SJSA1 (cell line): ENCODE measurements around the gene C4orf50. TPM values are rescaled to one million over a fixed set of nuclear protein-coding genes. Genes with fewer than 3 reads are reported as not detected.

ENCODE experiments used
- DNase-seq, 2 experiments: peaks; one replicate each; pipeline ENCODE4 v3.0.0-alpha.2; 2015 to 2020; ENCODE audit warnings: low spot score in 2 of 2, low read depth in 1 of 2
- H3K27ac ChIP-seq: fragments of 250-450 bp; sonication (Bioruptor Pico); 2 replicates; pipeline ENCODE4 v1.5.1; 2020; ENCODE audit warnings: mild to moderate bottlenecking, moderate library complexity
- H3K27me3 ChIP-seq: fragments of 250-450 bp; sonication (Bioruptor Pico); replicated peaks from 2 replicates; pipeline ENCODE4 v1.5.1; 2020; ENCODE audit warnings: mild to moderate bottlenecking, moderate library complexity
- H3K36me3 ChIP-seq: fragments of 250-450 bp; sonication (Bioruptor Pico); 2 replicates; pipeline ENCODE4 v1.5.1; 2020; ENCODE audit warnings: mild to moderate bottlenecking
- H3K4me1 ChIP-seq: fragments of 250-450 bp; sonication (Bioruptor Pico); replicated peaks from 2 replicates; pipeline ENCODE4 v1.6.1; 2021; ENCODE audit warnings: mild to moderate bottlenecking
- H3K4me3 ChIP-seq: fragments of 250-450 bp; sonication (Bioruptor Pico); 2 replicates; pipeline ENCODE4 v1.5.1; 2020; ENCODE audit warnings: mild to moderate bottlenecking
- H3K9me3 ChIP-seq: fragments of 250-450 bp; sonication (Bioruptor Pico); replicated peaks from 2 replicates; pipeline ENCODE4 v1.5.1; 2020; ENCODE audit warnings: mild to moderate bottlenecking
- total RNA-seq: library from RNA; depleted of rRNA; stranded (reverse); fragments of >200 nt; shearing (Covaris generic); gene quantifications from 2 replicates; pipeline ENCODE4 v1.2.3, GENCODE V29; 2014

Gene C4orf50
- total RNA-seq, 1 experiment from 2014 or later: not detected

GRCh38 chr4:5905714-5906113, 112.5 kb downstream of the C4orf50 start:
- no peaks in the 10 kb centered on the region for H3K9me3 ChIP-seq
- no peak for DNase-seq
- H3K4me1 ChIP-seq: no peaks in the 10 kb centered on the region
- H3K27me3 ChIP-seq: no peaks in the 10 kb centered on the region
- no peaks in the 10 kb centered on the region for H3K36me3 ChIP-seq
- H3K27ac ChIP-seq: no peak overlapping the region
- no peak overlapping the region for H3K4me3 ChIP-seq

- Histone ChIP-seq H3K9me3 (no peaks in the 10 kb centered on the region), H3K36me3 (no peaks in the 10 kb centered on the region), H3K4me1 (no peaks in the 10 kb centered on the region), H3K27ac (no peak overlapping the region), H3K4me3 (no peak overlapping the region), H3K27me3 (no peaks in the 10 kb centered on the region)
- DNase-seq: no peak
Measured at GRCh38 chr4:5900844-5901243, 117.4 kb downstream of the C4orf50 start.

- Histone ChIP-seq H3K27ac (no peak overlapping the region), H3K36me3 (no peaks in the 10 kb centered on the region), H3K4me1 (no peaks in the 10 kb centered on the region), H3K4me3 (no peak overlapping the region), H3K9me3 (no peaks in the 10 kb centered on the region), H3K27me3 (no peaks in the 10 kb centered on the region)
- DNase-seq: no peak
Measured at GRCh38 chr4:5899881-5900280, 118.3 kb downstream of the C4orf50 start.

GRCh38 chr4:5899396-5899795, 118.8 kb downstream of the C4orf50 start:
- H3K36me3 ChIP-seq: no peaks in the 10 kb centered on the region
- no peak for DNase-seq
- H3K4me3 ChIP-seq: no peak overlapping the region
- H3K9me3 ChIP-seq: no peaks in the 10 kb centered on the region
- no peaks in the 10 kb centered on the region for H3K4me1 ChIP-seq
- H3K27me3 ChIP-seq: no peaks in the 10 kb centered on the region
- no peak overlapping the region for H3K27ac ChIP-seq

GRCh38 chr4:5897674-5898073, 120.6 kb downstream of the C4orf50 start:
- H3K36me3 ChIP-seq: no peaks in the 10 kb centered on the region
- DNase-seq: no peak
- no peaks in the 10 kb centered on the region for H3K9me3 ChIP-seq

GRCh38 chr4:5895287-5895686, 122.9 kb downstream of the C4orf50 start:
- Histone ChIP-seq H3K4me3 (no peak overlapping the region), H3K9me3 (no peaks in the 10 kb centered on the region), H3K4me1 (no peaks in the 10 kb centered on the region), H3K27me3 (peaks cover 11% of the 10 kb centered on the region), H3K36me3 (no peaks in the 10 kb centered on the region), H3K27ac (no peak overlapping the region)
- no peak for DNase-seq

More at GRCh38 chr4:5897674-5898073, 120.6 kb downstream of the C4orf50 start:
- Histone ChIP-seq H3K4me3 (no peak overlapping the region), H3K27ac (no peak overlapping the region), H3K4me1 (no peaks in the 10 kb centered on the region), H3K27me3 (no peaks in the 10 kb centered on the region)

- H3K27me3 ChIP-seq: peaks cover 11% of the 10 kb centered on the region
- no peaks in the 10 kb centered on the region for H3K9me3 ChIP-seq
- H3K27ac ChIP-seq: no peak overlapping the region
- no peak for DNase-seq
- H3K4me3 ChIP-seq: no peak overlapping the region
- H3K36me3 ChIP-seq: no peaks in the 10 kb centered on the region
- H3K4me1 ChIP-seq: no peaks in the 10 kb centered on the region
Measured at GRCh38 chr4:5894266-5894665, 124.0 kb downstream of the C4orf50 start.

- Histone ChIP-seq H3K27ac (no peak overlapping the region), H3K4me1 (no peaks in the 10 kb centered on the region), H3K27me3 (peaks cover 11% of the 10 kb centered on the region), H3K9me3 (no peaks in the 10 kb centered on the region), H3K36me3 (no peaks in the 10 kb centered on the region), H3K4me3 (no peak overlapping the region)
- DNase-seq: no peak
Measured at GRCh38 chr4:5893591-5893990, 124.6 kb downstream of the C4orf50 start.

GRCh38 chr4:5893004-5893580, 125.1 kb downstream of the C4orf50 start, which contains the start of gene CRMP1:
CRMP1 (minus strand) TSS chr4:5893086; CDS start chr4:5892969, 117 bp downstream.
- Histone ChIP-seq H3K27me3 (peaks cover 11% of the 10 kb centered on the region), H3K4me1 (no peaks in the 10 kb centered on the region), H3K27ac (no peak within 1 kb of the TSS), H3K9me3 (no peaks in the 10 kb centered on the region), H3K36me3 (no peaks in the 10 kb centered on the region), H3K4me3 (no peak within 1 kb of the TSS)
- DNase-seq: no peak

GRCh38 chr4:5892323-5893003, 125.8 kb downstream of the C4orf50 start:
- Histone ChIP-seq H3K27me3 (peaks cover 11% of the 10 kb centered on the region), H3K4me3 (no peak overlapping the region)
- DNase-seq: no peak

GRCh38 chr4:5891563-5892322, 126.5 kb downstream of the C4orf50 start:
- Histone ChIP-seq H3K4me1 (no peaks in the 10 kb centered on the region), H3K36me3 (no peaks in the 10 kb centered on the region), H3K27me3 (peaks cover 11% of the 10 kb centered on the region), H3K4me3 (no peak overlapping the region), H3K27ac (no peak overlapping the region), H3K9me3 (no peaks in the 10 kb centered on the region)
- DNase-seq: no peak

More at GRCh38 chr4:5892323-5893003, 125.8 kb downstream of the C4orf50 start:
- H3K27ac ChIP-seq: no peak overlapping the region
- no peaks in the 10 kb centered on the region for H3K9me3 ChIP-seq
- no peaks in the 10 kb centered on the region for H3K36me3 ChIP-seq
- H3K4me1 ChIP-seq: no peaks in the 10 kb centered on the region

GRCh38 chr4:5890063-5890727, 128.0 kb downstream of the C4orf50 start:
- Histone ChIP-seq H3K27ac (no peak overlapping the region), H3K4me3 (no peak overlapping the region), H3K27me3 (peaks cover 11% of the 10 kb centered on the region), H3K36me3 (no peaks in the 10 kb centered on the region), H3K4me1 (no peaks in the 10 kb centered on the region), H3K9me3 (no peaks in the 10 kb centered on the region)
- DNase-seq: no peak

GRCh38 chr4:5889002-5889696, 129.1 kb downstream of the C4orf50 start:
- Histone ChIP-seq H3K27ac (no peak overlapping the region), H3K27me3 (peaks cover 11% of the 10 kb centered on the region), H3K9me3 (no peaks in the 10 kb centered on the region), H3K4me3 (no peak overlapping the region), H3K4me1 (no peaks in the 10 kb centered on the region), H3K36me3 (no peaks in the 10 kb centered on the region)
- DNase-seq: no peak
